GM18511 (cell line): ENCODE measurements around the gene ARHGAP25.

Source experiments
- ATAC-seq: cut with Tn5 transposase; IDR thresholded peaks from one replicate; pipeline ENCODE4 v1.9.1; 2021; ENCODE audit warnings: mild to moderate bottlenecking, moderate library complexity; ENCODE audit not compliant: unreplicated experiment

The ARHGAP25 gene

GRCh38 chr2:68742626-68743415, 8.2 kb downstream of the ARHGAP25 start:
- ATAC-seq: no peak

GRCh38 chr2:68743531-68743930, 8.9 kb downstream of the ARHGAP25 start:
- no peak for ATAC-seq

- no peak for ATAC-seq
Observed at GRCh38 chr2:68744366-68744912, 9.8 kb downstream of the ARHGAP25 start.

GRCh38 chr2:68745006-68745405, 10.4 kb downstream of the ARHGAP25 start:
- no peak for ATAC-seq

- ATAC-seq: no peak
Observed at GRCh38 chr2:68746408-68746807, 11.8 kb downstream of the ARHGAP25 start.

- ATAC-seq: no peak
Observed at GRCh38 chr2:68747413-68747812, 12.8 kb downstream of the ARHGAP25 start.

- no peak for ATAC-seq
Observed at GRCh38 chr2:68747900-68748299, 13.3 kb downstream of the ARHGAP25 start.

- no peak for ATAC-seq
Observed at GRCh38 chr2:68748568-68748967, 14.0 kb downstream of the ARHGAP25 start.

GRCh38 chr2:68749345-68749744, 14.7 kb downstream of the ARHGAP25 start:
- no peak for ATAC-seq

GRCh38 chr2:68750592-68751396, 16.2 kb downstream of the ARHGAP25 start:
- ATAC-seq: no peak

- peak; percentile 93 for ATAC-seq
Observed at GRCh38 chr2:68751397-68752339, 17.1 kb downstream of the ARHGAP25 start.

- ATAC-seq: no peak
Observed at GRCh38 chr2:68753318-68753717, 18.7 kb downstream of the ARHGAP25 start.

GRCh38 chr2:68755071-68755470, 20.5 kb downstream of the ARHGAP25 start:
- ATAC-seq: no peak

- ATAC-seq: no peak
Observed at GRCh38 chr2:68756178-68756577, 21.6 kb downstream of the ARHGAP25 start.

GRCh38 chr2:68757081-68757480, 22.5 kb downstream of the ARHGAP25 start:
- ATAC-seq: no peak

GRCh38 chr2:68762100-68762499, 27.5 kb downstream of the ARHGAP25 start:
- no peak for ATAC-seq

GRCh38 chr2:68762665-68763064, 28.1 kb downstream of the ARHGAP25 start:
- peak; percentile 56 for ATAC-seq

GRCh38 chr2:68764041-68764805, 29.6 kb downstream of the ARHGAP25 start:
- no peak for ATAC-seq

- no peak for ATAC-seq
Observed at GRCh38 chr2:68764806-68765311, 30.2 kb downstream of the ARHGAP25 start.
